Astrocyte of the cerebellum (primary cell): ENCODE measurements around the gene VCP.
A peak's percentile ranks its signal among the peaks of the same experiment; 100 is the strongest.

ENCODE experiments used
- DNase-seq: peaks from one replicate; pipeline ENCODE4 v3.0.0-alpha.2; 2011; ENCODE audit warnings: low read depth
- H3K4me3 ChIP-seq: 2 replicates; pipeline ENCODE4 v1.5.1; 2011; ENCODE audit warnings: mild to moderate bottlenecking, low read depth, low read length, moderate library complexity
- in situ Hi-C: cut with HindIII; loops from 2 replicates; pipeline ENCODE4 v1.10.0; 2017; ENCODE audit warnings: low sequenced_read_pairs
- TF ChIP-seq, protein P1 (sequence below): IDR thresholded peaks from 2 replicates; pipeline ENCODE4 v1.5.1; 2012; ENCODE audit warnings: low read length, low read depth, moderate library complexity, mild to moderate bottlenecking; ENCODE audit errors: missing control alignments

VCP gene

DNA sequence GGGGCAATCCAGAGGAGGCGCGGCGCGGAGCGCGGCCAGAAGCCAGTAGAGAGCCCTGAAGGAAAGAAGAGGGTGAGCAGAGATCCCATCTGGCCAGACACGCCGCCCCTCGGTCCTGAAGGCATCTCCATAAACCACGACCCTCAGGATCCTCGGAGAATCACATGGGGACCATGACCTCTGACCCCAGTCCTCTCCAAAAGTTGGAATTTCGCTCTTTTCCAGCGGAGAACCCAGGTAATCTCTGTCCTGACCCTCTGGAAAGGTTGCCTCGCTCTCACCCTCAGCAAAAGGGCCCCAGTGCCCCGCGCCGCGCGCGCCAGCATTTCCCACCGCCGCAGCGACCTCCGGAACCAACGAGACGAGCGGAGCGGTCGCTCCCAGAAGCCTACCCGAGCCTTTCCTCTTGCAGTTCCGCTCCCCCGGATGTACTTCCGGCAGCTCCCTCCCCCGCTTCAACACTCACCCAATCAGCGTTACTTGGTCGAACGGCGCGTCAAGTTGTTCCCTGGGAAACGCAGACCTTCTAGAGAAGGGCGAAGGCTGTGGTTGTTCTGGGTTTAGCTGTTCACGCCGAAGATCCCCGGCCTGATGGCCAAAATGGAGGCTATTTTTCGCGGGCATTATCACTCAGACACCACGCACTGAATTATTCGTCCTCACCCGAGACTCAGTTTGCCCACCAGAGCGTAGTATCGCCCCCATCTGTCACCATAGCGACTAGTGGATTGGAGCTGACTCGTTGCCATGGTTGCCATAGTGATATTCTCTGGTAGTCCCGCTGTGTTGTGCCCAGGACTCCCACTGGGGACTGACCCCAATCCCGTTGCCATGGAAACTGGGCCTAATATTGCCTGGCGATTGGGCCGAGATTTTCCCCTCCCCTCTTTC lies 30.6 kb upstream of the VCP start, which contains the start of gene STOML2:
TSS of gene STOML2 (minus strand) at position 363 of the 891 bp plus-strand sequence. CDS start at position 326, 37 bp downstream.
- H3K4me3 ChIP-seq, result peak within 1 kb of the TSS; percentile 76
- TF ChIP-seq, protein P1, sequence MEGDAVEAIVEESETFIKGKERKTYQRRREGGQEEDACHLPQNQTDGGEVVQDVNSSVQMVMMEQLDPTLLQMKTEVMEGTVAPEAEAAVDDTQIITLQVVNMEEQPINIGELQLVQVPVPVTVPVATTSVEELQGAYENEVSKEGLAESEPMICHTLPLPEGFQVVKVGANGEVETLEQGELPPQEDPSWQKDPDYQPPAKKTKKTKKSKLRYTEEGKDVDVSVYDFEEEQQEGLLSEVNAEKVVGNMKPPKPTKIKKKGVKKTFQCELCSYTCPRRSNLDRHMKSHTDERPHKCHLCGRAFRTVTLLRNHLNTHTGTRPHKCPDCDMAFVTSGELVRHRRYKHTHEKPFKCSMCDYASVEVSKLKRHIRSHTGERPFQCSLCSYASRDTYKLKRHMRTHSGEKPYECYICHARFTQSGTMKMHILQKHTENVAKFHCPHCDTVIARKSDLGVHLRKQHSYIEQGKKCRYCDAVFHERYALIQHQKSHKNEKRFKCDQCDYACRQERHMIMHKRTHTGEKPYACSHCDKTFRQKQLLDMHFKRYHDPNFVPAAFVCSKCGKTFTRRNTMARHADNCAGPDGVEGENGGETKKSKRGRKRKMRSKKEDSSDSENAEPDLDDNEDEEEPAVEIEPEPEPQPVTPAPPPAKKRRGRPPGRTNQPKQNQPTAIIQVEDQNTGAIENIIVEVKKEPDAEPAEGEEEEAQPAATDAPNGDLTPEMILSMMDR, result no peak
- peak; percentile 95 for DNase-seq
- in situ Hi-C loops, result no loop called here

DNA sequence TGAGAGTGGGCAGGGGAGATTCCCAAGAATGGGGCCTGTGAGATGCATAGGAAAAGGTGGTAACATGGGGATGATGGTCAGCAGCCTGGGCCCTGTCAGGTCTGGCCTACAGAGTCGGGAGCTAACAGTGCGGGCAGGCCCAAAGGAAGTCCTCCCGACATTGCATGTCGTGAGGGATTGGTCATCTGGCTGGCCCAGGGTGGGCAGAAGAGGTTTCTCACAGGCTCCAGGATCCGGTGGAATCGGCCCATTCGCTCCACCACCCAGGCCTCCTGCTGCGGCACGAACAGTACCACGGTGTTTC lies 30.0 kb upstream of the VCP start:
- TF ChIP-seq, protein P1, result no peak
- peak overlapping the region; percentile 76 for H3K4me3 ChIP-seq
- DNase-seq, result no peak
- in situ Hi-C loops, result no loop called here

DNA sequence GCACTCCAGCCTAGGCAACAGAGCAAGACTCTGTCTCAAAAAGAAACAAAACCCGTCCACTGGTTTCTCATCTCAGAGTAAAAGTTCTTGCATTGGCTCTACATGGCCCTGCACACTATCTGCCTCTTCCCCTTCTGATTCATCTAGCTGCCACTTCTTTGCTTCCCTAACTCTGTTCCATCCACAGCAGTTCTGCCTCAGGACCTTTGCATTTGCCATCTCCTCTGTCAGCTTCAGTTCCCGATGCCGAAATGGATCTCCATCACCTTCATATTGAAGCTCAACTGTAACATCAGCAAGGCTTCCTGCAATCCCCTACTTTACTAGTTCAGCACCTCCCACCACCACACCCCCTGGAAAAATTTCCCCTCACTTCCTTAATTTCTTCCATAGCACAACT lies 25.1 kb upstream of the VCP start:
- TF ChIP-seq, protein P1, result no peak
- in situ Hi-C loops, result no loop called here
- no peak for DNase-seq
- H3K4me3 ChIP-seq, result no peak overlapping the region

DNA sequence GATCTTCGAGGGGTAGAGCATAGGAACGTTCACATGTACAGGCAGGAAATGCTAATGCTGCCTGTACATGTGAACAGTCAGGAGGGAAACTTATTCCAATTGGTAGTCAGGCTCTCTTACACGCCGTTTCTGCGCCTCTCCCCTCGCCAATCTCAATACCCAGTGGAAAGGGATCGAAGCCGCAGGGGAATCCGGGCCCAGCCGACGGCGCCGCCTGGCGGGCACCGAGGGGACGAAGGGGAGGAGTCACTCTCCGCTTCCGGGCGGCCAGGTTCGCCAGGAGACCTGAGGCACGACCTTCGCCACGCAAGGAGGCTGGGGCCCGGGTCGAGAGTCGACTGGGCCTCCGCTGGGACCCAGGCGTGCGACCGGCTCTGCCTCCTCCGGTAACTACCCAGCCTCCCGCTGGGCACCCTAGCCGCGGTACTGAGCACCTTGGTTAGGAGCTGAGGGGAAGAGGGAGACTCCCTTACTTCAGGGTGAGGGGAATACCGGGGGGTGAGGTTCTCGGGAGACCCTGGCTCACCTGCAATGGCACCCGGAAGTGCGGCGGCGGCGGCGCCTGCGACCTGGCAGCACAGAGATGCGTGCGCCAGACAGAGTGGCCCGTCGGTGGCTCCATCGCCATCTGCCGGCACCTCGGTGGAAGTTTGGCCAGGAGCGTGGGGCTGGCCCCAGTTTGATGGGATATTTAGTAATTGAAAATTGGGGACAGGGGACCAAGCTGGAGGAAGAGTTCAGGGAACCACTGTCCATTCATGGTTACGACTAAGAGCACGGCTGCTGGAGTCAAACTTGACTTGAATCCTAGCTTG lies 23.8 kb upstream of the VCP start, which contains the start of gene PIGO:
TSS of gene PIGO (minus strand) at position 557 of the 815 bp plus-strand sequence. CDS start 1,026 bp downstream, outside the sequence.
- TF ChIP-seq, protein P1, result peak; percentile 80
- in situ Hi-C loops, result no loop called here
- DNase-seq, result peak; percentile 45
- peak within 1 kb of the TSS; percentile 99 for H3K4me3 ChIP-seq

DNA sequence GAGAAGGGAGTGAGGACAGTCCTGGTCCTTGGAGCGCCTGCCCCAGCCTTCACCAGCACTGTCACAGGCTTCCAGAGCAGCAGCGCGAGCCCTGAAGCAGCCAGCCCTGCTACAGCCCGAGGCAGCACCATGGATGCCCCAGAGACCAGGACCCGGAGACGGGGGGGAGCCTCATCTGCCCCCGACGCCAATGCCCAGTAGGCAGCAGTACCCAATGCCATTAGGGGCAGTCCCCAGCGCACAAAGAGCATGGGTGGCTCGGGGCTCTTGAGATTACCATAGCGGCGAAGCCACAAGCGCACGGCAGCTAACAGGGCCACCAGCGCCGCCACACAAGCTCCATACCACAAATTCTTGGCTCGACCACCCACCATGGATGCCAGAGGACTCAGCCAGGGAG lies 19.1 kb upstream of the VCP start:
- TF ChIP-seq, protein P1, result no peak
- in situ Hi-C loops, result loop anchor here (5.0 kb wide), 1 partner anchor 89 kb away; no protein-coding TSS in a partner anchor
- no peak for DNase-seq
- H3K4me3 ChIP-seq, result no peak overlapping the region

DNA sequence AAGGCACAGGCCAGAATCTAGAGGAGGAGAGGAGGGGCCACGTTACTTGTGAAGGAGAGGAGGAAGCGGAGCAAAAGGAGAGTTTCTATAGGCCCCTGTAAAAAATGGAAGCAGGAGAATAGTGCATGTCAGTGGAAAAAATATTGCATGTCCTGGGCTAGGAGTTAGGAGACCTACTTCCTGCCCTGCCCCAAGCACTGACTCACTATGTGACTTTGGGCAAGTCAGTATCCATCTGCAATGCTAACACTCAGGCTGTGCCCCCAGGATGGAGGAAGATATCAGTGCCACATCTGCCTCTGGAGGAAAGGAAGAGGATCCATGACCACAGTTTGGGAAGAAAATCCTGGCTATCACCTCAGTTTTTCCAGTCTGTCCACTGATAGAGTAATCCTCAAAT lies 17.0 kb upstream of the VCP start:
- in situ Hi-C loops, result no loop called here
- H3K4me3 ChIP-seq, result no peak overlapping the region
- no peak for DNase-seq
- TF ChIP-seq, protein P1, result no peak
